ES-I3 (cell line): Measurements from ENCODE around the gene APOH.

Experiments
- H3K36me3 ChIP-seq: 2 replicates; pipeline ENCODE4 v1.6.1; 2013; ENCODE audit warnings: mild to moderate bottlenecking, low read length, control low read depth, moderate library complexity; ENCODE audit not compliant: insufficient read depth
- H3K4me1 ChIP-seq: 2 replicates; pipeline ENCODE4 v1.6.1; 2013; ENCODE audit warnings: mild to moderate bottlenecking, control low read depth, low read length; ENCODE audit not compliant: insufficient read depth
- H3K9ac ChIP-seq: 2 replicates; pipeline ENCODE4 v1.6.1; 2013; ENCODE audit warnings: low read depth, mild to moderate bottlenecking, low read length, moderate library complexity
- H3K9me3 ChIP-seq: 2 replicates; pipeline ENCODE4 v1.6.1; 2013; ENCODE audit warnings: mild to moderate bottlenecking, low read length, moderate library complexity; ENCODE audit not compliant: control insufficient read depth, insufficient read depth

APOH gene

DNA sequence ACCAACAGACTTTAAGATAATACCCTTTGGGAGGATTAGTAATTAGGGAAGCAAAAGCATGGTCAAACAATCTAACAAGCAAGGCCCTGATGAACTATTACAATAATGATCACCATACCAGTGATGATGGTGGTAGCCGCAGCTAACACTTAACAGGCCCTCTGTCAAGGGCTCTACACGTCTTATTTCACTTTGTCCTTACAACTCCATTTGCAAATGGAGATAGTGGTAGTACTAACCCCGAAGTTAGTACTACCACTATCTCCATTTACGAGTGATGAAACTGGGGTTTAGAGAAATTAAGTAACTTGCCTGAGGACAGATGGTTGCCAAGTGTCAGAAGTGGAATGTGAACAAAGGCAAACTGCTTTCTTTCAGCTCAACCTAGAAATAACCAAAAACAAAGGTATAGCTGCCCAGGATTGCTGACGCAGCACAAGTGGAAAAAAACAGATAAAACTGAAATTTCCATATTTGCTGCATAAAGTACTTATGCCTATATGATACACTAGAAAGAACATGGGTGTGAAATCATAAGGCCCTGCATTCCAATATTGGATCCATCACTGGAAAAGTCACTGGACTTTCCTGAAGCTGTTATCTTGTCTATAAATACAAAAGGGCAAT lies 61.9 kb downstream of the APOH start:
- Histone ChIP-seq H3K9ac (no peak overlapping the region), H3K9me3 (no peaks in the 10 kb centered on the region), H3K36me3 (no peaks in the 10 kb centered on the region; the same call in 1 of the 2 replicates), H3K4me1 (no peaks in the 10 kb centered on the region)

DNA sequence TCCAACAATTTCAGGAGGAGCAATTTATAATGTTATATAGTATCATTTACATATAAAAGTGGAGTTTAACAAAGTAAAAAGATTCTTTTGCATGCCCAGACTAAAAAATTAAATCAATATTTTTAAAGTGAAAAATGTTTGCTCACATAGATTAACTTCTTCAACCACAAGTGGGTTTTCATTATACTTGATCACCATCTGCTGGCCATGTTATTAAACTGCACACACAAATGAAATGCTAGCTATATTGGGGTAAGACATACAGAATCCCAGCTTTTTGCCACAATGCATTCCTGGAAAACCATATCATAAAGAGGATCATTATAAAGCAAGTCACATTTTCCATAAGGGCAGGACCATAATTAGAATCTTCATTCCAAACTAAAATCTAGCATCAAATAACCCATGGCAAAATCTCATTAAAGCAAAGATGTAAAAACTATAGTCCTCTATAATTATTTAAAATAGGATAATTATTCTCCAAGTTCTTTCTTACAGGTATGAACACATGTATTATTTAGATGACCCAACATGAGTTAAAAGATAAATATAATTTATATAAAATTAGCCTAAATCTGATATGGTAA lies 63.6 kb downstream of the APOH start:
- H3K9me3 ChIP-seq = no peaks in the 10 kb centered on the region
- H3K36me3 ChIP-seq = no peaks in the 10 kb centered on the region; the same call in 1 of the 2 replicates
- H3K9ac ChIP-seq = no peak overlapping the region
- H3K4me1 ChIP-seq = no peaks in the 10 kb centered on the region
